HG02678 (cell line): ENCODE results near the gene CFAP298.
"Not testable (repeated sequence)": the region's sequence is repeated elsewhere in the genome, so short reads cannot be mapped to it uniquely, and the experiment has no call there.

Experiments
- ATAC-seq: cut with Tn5 transposase; IDR thresholded peaks from one replicate; pipeline ENCODE4 v1.9.1; 2021; ENCODE audit warnings: mild to moderate bottlenecking, moderate library complexity; ENCODE audit not compliant: unreplicated experiment

CFAP298 gene

DNA sequence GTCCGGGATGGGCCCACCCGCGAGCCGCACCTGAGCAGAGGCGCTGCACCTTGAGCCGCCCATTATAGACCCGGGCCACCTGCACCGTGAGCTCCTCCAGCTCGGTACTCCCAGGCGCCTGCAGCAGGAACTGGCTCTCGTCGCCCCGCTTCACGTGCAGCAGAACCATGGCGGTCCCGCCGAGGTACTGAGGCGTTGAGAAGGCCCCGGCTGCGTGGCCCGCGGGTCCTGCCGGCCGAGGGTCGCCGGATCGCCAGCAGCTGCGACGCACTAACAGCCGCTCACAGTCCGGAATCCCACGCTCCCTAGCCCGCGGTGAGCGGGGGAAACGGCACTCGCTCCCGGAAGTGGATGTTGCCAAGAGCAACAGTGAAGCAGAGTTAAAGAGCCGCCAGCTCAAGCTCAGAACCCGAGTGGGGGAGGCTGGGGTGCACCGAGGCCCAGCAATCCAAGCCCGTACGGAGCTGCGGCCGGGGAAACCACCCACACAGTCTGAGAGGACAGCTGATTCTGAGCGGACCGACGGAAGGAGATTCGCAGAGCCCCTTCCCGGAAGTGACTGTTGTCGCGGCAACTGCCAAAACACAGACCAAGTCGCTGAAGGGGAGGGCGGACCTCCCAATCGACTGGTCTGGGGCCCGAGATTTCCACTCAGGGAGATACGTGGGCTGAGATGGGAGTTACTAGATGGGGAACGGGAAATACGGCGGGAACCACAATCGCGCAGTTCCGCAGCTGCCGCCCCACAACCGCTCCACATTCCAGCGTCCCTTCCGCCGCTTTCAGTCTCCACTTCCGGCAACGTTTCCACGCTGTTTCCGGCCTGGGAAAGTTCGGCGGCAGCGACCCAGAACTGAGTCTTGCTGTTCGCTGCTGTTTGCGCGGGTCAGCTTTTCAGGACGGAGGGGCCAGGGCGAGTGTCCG, at the start of gene CFAP298:
TSS of gene CFAP298 (minus strand) at position 303 of the 924 bp plus-strand sequence. CDS start at position 169, 134 bp downstream.
- peak; percentile 96 for ATAC-seq

DNA sequence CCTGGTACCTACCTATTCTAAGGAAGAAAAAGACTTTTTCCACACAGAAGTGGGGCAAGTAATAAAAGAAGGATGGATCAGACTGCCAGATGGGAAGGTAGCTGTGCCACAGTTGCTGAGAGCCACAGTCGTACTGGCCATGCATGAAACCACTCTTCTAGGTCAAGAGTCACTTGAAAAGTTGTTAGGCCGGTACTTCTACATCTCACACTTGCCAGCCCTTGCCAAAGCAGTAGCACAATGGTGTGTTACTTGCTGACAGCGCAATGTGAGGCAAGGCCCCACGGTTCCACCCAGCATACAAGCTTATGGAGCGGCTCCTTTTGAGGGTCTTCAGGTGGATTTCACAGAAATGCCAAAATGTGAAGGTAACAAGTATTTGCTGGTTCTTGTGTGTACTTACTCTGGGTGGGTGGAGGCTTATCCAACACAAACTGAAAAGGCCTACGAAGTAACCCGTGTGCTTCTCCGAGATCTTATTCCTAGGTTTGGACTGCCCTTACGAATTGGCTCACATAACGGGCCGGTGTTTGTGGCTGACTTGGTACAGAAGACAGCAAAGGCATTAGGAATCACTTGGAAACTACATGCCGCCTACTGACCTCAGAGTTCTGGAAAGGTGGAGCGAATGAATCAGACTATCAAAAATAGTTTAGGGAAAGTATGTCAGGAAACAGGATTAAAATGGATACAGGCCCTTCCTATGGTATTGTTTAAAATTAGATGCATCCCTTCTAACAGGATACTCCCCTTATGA, 49.0 kb upstream of the CFAP298 start:
- not testable (repeated sequence) for ATAC-seq

DNA sequence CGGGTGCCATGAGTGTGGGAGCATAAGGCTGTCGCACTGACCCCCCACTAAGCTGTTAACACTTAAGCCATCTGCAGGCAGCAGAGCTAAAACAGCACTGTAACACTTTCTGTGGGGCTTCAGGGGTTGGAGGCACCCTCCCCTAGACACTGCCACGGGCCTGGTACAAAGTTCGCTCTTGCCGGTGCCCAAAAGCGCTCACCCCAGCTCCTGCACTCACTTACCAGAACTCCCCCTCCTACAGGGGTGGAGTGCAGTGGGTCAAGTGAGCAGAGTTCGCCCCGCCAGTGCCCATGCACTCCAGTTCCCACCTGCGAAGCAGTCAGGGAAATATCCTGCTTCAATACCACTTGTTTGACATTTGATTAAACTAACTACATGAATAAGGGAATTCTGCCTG, 46.3 kb upstream of the CFAP298 start:
- no peak for ATAC-seq

- peak; percentile 56 for ATAC-seq
Observed at GRCh38 chr21:32653326-32653901, 41.2 kb upstream of the CFAP298 start.

- ATAC-seq: no peak
Observed at GRCh38 chr21:32648165-32648564, 36.0 kb upstream of the CFAP298 start.

DNA sequence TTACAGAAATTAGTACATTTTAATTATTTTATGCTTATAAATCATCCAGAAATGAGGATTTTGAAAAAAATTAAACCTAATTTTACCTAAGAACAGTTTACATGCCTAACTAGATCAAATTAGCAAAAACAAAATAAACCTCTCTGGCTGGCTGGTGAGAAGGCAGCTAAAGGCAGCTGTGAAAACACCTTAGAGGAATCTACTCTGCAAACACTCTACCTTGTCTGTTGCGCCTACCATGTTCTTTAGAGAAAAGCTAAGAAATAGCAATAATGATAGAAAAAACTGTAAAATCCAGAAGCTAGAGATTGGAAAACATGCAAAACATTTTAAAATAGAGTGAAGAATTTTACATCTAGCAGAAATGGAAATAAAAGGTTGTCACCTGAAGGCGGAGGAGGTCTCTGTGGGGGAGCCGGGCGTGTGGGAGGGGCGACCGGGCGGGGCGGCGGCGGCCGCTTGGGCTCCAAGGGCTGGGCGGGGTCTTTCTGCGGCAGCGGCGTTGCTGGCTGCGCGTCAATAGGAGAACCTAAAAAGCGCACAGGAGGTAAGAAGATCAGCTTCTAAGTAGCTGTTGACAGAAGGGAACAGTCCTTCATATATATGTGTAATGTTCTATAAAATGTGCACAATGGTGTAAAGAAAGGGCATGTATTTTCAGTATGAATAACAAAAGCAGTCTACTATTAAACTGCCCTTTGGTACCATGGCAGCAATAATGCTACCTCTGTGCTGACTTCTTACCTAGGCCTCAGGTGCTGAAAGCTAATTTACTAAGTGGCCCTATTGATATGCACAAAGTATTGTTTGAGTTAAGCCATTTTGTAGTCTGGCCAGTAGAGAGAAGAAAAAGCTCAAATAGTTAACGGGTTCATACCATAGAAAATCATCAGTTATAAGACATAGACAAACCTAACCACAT, 33.3 kb upstream of the CFAP298 start:
- ATAC-seq: no peak

- no peak for ATAC-seq
Observed at GRCh38 chr21:32641710-32642698, 29.8 kb upstream of the CFAP298 start.

DNA sequence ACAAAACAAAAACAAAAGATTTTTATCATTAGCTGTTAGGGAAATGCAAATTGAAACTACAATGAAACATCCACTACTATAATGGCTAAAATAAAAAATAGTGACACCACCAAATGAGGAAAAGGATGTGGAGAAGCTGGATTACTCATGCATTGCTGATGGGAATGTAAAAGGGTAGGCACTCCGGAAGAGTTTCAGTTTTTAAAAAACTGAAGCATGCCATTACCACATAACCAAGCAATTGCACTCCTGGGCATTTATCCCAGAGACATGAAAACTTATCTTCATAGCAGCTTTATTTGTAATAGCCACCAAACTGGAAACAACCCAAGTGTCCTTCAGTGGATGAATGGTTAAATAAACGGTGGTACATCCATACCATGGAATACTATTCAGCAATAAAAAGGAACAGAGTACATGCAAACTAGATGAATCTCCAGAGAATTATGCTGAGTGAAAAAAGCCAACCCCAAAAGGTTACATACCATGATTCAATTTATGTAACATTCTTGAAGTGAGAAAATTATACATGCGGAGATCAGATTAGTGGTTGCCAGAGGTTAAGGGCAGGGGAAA, 14.5 kb upstream of the CFAP298 start:
- no peak for ATAC-seq

- not testable (repeated sequence) for ATAC-seq
Observed at GRCh38 chr21:32618218-32618617, 6.0 kb upstream of the CFAP298 start.

GRCh38 chr21:32613436-32614043, 1.4 kb upstream of the CFAP298 start:
- ATAC-seq: no peak

- ATAC-seq: no peak
Observed at GRCh38 chr21:32612999-32613337, 791 bp upstream of the CFAP298 start.

DNA sequence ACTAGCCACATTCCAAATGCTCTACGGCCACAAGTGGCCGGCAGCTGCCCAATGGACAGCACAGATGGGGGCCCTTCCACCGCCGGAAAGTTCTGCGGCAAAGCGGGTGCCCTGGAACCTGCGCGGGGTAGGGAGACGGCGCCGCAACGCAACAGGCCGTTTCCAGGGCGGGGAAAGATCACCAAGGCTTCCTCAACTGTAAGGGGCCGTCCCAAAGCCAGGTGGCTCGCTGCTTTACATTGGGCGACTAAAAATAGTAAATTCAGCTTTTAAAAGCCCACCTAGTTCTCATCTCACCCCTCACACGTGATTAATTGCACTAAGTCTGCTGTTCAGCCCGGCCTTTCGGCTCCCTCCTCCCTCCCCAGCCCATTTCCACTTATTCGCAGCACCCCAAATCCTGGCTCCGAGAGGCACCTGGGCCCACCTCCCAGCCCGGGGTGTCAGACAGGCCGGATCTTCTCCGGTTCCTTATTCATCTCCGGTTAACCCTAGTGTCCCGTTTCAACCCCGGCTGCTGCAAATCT, 643 bp downstream of the CFAP298 start:
- ATAC-seq: no peak

DNA sequence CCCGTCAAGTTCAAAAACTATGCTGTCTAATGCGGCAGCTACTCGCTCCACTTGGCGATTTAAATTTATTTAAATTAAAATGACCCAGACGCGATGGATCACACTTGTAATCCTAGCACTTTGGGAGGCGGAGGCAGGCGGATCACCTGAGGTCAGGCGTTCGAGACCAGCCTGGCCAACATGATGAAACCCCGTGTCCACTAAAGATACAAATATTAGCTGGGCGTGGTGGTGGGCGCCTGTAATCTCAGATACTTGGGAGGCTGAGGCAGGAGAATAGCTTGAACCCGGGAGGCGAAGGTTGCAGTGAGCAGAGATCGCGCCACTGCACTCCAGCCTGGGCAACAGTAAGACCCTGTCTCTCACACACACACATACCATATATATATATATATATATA, 1.2 kb downstream of the CFAP298 start:
- not testable (repeated sequence) for ATAC-seq

GRCh38 chr21:32608851-32609250, 3.3 kb downstream of the CFAP298 start:
- no peak for ATAC-seq

GRCh38 chr21:32605469-32605868, 6.7 kb downstream of the CFAP298 start:
- ATAC-seq: no peak

GRCh38 chr21:32604464-32604863, 7.7 kb downstream of the CFAP298 start:
- no peak for ATAC-seq

DNA sequence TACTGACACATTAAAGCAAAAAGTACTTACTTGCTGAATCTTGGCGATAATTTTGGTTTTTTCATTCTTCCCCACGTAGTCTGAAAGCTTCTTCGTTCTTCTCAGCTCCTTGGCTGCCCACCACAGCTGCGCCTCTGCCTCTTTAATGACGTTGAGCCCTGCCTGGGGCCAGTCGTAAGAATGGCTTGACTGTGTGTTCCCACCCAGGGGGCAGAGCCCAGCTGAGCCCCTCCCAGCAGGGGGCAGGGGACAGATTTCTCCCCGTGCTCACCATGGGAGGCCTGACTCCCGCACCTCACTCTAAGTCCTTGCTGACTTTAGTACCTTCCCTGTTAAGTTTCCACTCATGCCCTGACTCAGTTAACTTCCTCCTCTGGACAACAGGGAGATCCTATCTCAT, 9.0 kb downstream of the CFAP298 start:
- ATAC-seq: no peak

GRCh38 chr21:32602099-32602498, 10.1 kb downstream of the CFAP298 start:
- no peak for ATAC-seq
